Measurements from ENCODE around the gene GPNMB.
A peak's percentile ranks its signal among the peaks of the same experiment; 100 is the strongest.

Gene GPNMB

GRCh38 chr7:23226844-23227450 is 19.6 kb upstream of the GPNMB start:
- Histone ChIP-seq H3K4me1 (peaks cover 8% of the 10 kb centered on the region; the same call in 1 of the 2 replicates), H3K9ac (no peak overlapping the region), H3K4me3 (no peak overlapping the region), H3K4me2 (0 out of 2 replicates have a peak overlapping the region, but pooled peaks have one; percentile 7), H4K20me1 (no peaks in the 10 kb centered on the region), H3K27me3 (no peaks in the 10 kb centered on the region), H3K9me3 (peaks cover 8% of the 10 kb centered on the region), H3K27ac (no peak overlapping the region), H3K36me3 (no peaks in the 10 kb centered on the region)
- TF ChIP-seq Cebpa-rat (IDR thresholded peaks at IDR 0.05), result no peak

DNA sequence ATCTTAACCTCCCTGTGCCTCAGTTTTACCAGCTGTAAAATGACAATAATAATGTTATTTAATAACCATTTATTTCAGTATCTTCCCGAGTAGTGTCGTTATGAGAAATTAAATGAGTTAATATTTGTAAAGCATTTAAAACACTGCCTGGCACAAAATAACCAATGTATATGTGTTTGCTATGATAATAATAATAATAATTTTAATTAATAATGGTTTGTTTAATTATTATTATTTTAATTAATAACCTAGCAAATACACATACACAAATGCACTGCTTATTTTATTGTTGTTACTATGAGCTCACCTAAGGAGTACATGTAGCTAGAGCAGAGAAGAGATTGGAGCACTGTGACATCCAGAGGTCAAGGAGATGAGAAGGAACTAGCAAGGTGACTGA is 18.2 kb upstream of the GPNMB start:
- Histone ChIP-seq H3K9ac (no peak overlapping the region), H3K9me3 (peaks cover 8% of the 10 kb centered on the region), H3K36me3 (no peaks in the 10 kb centered on the region), H3K27me3 (no peaks in the 10 kb centered on the region), H3K4me3 (no peak overlapping the region), H4K20me1 (no peaks in the 10 kb centered on the region), H3K4me2 (no peak overlapping the region), H3K27ac (no peak overlapping the region), H3K4me1 (peaks cover 8% of the 10 kb centered on the region; the same call in 1 of the 2 replicates)
- TF ChIP-seq Cebpa-rat (IDR thresholded peaks at IDR 0.05), result no peak

GRCh38 chr7:23230641-23231101 is 15.9 kb upstream of the GPNMB start:
- H3K9me3 ChIP-seq, result peaks cover 8% of the 10 kb centered on the region
- H3K4me3 ChIP-seq, result no peak overlapping the region
- no peaks in the 10 kb centered on the region for H4K20me1 ChIP-seq
- H3K4me2 ChIP-seq, result no peak overlapping the region
- no peaks in the 10 kb centered on the region for H3K27me3 ChIP-seq
- peaks cover 8% of the 10 kb centered on the region; the same call in 1 of the 2 replicates for H3K4me1 ChIP-seq
- no peak overlapping the region for H3K9ac ChIP-seq
- no peak overlapping the region for H3K27ac ChIP-seq
- no peak for TF ChIP-seq Cebpa-rat (IDR thresholded peaks at IDR 0.05)
- H3K36me3 ChIP-seq, result no peaks in the 10 kb centered on the region

DNA sequence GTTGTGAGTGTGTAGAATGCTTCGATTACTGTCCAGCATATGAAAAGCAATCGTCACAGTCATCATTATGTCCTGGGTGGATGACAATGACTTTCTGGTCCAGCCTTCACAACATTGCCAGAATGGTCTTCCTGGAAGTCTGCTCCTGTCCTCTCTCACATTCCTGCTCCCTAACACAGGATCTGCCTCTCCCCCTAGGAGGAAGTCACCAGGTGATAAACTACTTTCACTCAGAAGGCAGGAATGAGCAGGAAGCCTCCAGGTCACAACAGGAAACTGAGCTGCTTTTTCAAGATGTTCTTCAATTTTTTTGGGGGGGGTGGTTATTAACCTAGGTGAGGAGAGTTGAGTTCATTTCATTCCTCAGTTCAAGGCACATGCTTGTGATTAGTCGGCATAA is 13.6 kb upstream of the GPNMB start:
- no peak for TF ChIP-seq Cebpa-rat (IDR thresholded peaks at IDR 0.05)
- H3K36me3 ChIP-seq, result no peaks in the 10 kb centered on the region

DNA sequence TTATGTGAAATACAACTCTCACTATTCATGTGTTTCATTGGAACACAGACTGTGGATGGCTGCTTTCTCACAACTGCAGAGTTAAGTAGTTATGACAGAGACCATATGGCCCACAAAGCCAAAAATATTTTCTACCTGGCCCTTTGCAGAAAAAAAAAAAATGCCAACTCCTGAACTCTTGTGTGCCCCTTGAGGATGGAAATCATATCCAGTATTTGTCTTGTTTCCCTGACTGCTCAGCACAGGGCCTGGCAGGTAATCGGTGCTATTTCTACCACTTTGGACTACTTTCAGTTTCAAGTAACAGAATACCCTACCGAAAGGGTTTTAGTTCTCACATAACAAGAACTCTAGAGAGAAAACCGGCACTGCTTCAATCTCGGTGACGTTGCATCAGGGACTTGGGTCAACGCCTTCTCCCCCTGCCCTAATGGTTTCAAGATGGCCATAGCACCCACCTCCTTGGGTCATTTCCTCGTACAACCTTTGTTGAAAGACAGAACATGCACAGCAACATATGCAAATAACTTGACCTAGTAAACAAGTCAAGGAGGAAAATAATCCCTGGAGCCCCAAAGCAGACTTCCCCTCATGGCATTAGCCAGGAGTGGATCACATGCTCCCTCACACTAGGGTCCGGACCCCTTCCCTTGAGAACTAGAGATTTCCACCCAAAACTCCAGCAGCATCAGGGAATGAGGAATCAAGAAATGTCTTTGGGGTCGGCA is 11.8 kb upstream of the GPNMB start:
- Histone ChIP-seq H3K4me1 (no peaks in the 10 kb centered on the region), H3K4me2 (no peak overlapping the region), H4K20me1 (no peaks in the 10 kb centered on the region), H3K36me3 (no peaks in the 10 kb centered on the region), H3K27me3 (no peaks in the 10 kb centered on the region), H3K9ac (no peak overlapping the region), H3K9me3 (no peaks in the 10 kb centered on the region), H3K27ac (no peak overlapping the region), H3K4me3 (no peak overlapping the region)
- TF ChIP-seq Cebpa-rat (IDR thresholded peaks at IDR 0.05), result no peak

More for the DNA sequence above, 13.6 kb upstream of the GPNMB start:
- no peaks in the 10 kb centered on the region for H3K27me3 ChIP-seq
- no peak overlapping the region for H3K27ac ChIP-seq
- no peak overlapping the region for H3K4me2 ChIP-seq
- no peak overlapping the region for H3K9ac ChIP-seq
- no peak overlapping the region for H3K4me3 ChIP-seq
- H3K9me3 ChIP-seq, result peaks cover 8% of the 10 kb centered on the region
- no peaks in the 10 kb centered on the region for H3K4me1 ChIP-seq
- no peaks in the 10 kb centered on the region for H4K20me1 ChIP-seq

DNA sequence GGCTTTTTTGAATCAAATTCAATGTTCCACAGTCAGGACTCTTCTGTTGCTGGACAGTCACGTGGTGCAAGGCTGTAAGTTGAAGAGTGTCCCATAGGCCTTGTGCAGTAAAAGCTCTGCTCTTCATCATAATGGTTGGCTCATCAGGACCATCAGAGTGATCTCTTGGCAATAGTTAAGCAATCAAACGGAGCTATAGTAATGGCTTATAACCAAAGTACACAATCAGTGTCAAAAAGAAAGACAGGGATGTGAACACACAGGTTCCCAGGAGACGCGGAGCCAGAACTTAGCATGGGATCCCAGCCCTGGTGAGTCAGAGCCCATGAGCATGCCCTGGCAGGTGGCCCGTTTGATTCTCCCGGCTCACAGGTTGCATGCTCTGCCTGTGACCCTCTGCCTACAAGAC is 10.8 kb upstream of the GPNMB start:
- no peak overlapping the region for H3K4me2 ChIP-seq
- H3K4me1 ChIP-seq, result no peaks in the 10 kb centered on the region
- no peaks in the 10 kb centered on the region for H4K20me1 ChIP-seq
- H3K27ac ChIP-seq, result no peak overlapping the region
- H3K4me3 ChIP-seq, result no peak overlapping the region
- H3K9ac ChIP-seq, result no peak overlapping the region
- TF ChIP-seq Cebpa-rat (IDR thresholded peaks at IDR 0.05), result no peak
- no peaks in the 10 kb centered on the region for H3K36me3 ChIP-seq
- H3K9me3 ChIP-seq, result no peaks in the 10 kb centered on the region
- H3K27me3 ChIP-seq, result no peaks in the 10 kb centered on the region

DNA sequence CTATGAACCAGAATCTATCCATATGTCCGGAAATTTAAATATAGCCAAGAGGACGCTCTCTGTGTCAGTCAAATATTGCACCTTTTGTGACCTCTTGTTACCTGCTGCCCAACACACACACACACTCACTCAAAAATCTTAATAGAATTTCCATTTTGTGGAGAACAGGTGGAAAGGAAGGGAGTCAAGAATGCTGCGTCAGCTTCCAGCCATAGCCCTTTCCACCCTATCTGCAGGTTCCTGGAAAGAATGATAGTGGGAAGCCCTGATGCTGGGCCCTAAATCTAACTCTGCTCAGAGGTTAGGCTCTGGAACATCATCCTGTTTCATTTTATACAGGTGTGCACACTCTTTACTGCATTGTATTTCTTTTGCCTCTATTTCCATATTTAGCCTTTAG is 9.6 kb upstream of the GPNMB start:
- no peak overlapping the region for H3K4me3 ChIP-seq
- no peaks in the 10 kb centered on the region for H3K27me3 ChIP-seq
- H3K9me3 ChIP-seq, result no peaks in the 10 kb centered on the region
- no peak for TF ChIP-seq Cebpa-rat (IDR thresholded peaks at IDR 0.05)
- no peak overlapping the region for H3K27ac ChIP-seq
- H3K4me2 ChIP-seq, result no peak overlapping the region
- no peak overlapping the region for H3K9ac ChIP-seq
- H3K36me3 ChIP-seq, result no peaks in the 10 kb centered on the region
- H3K4me1 ChIP-seq, result no peaks in the 10 kb centered on the region
- no peaks in the 10 kb centered on the region for H4K20me1 ChIP-seq

- Histone ChIP-seq H3K27me3 (no peaks in the 10 kb centered on the region), H3K4me1 (no peaks in the 10 kb centered on the region), H3K9me3 (no peaks in the 10 kb centered on the region), H3K36me3 (no peaks in the 10 kb centered on the region), H3K27ac (no peak overlapping the region), H4K20me1 (no peaks in the 10 kb centered on the region), H3K4me3 (no peak overlapping the region), H3K9ac (no peak overlapping the region), H3K4me2 (no peak overlapping the region)
- TF ChIP-seq Cebpa-rat (IDR thresholded peaks at IDR 0.05), result no peak
These were observed 7.5 kb upstream of the GPNMB start for GRCh38 chr7:23238983-23239652.

DNA sequence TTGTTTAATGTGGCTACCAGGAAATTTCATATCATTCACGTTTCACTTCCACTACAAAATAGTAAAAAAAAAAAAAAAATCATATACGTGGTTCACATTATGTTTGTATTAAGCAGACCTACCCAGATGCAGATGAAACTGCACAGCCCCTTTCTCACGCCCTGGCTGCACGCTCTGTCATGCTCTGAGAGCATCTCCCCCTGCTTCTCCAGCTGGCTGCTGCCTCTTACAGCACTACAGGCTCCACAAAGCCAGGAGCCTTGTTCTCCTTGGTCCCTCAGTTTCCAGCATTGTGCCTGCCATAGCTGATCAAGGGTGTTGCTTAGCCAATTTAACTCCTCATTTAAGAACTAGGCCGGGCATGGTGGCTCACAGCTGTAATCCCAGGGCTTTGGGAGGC is 6.9 kb upstream of the GPNMB start:
- Histone ChIP-seq H3K4me1 (no peaks in the 10 kb centered on the region), H4K20me1 (no peaks in the 10 kb centered on the region), H3K9me3 (no peaks in the 10 kb centered on the region), H3K36me3 (no peaks in the 10 kb centered on the region), H3K9ac (no peak overlapping the region), H3K4me3 (no peak overlapping the region), H3K27ac (no peak overlapping the region), H3K27me3 (no peaks in the 10 kb centered on the region), H3K4me2 (no peak overlapping the region)
- no peak for TF ChIP-seq Cebpa-rat (IDR thresholded peaks at IDR 0.05)

- Histone ChIP-seq H3K4me3 (no peak overlapping the region), H3K4me1 (no peaks in the 10 kb centered on the region), H3K9me3 (0 out of 2 replicates have a peak, but pooled peaks cover 2% of the 10 kb centered on the region), H3K9ac (no peak overlapping the region), H3K36me3 (no peaks in the 10 kb centered on the region), H3K4me2 (no peak overlapping the region), H4K20me1 (no peaks in the 10 kb centered on the region), H3K27me3 (peaks cover 7% of the 10 kb centered on the region), H3K27ac (no peak overlapping the region)
- no peak for TF ChIP-seq Cebpa-rat (IDR thresholded peaks at IDR 0.05)
These were observed 4.3 kb upstream of the GPNMB start for GRCh38 chr7:23242321-23242720.
